Urothelium cell line (cell line): ENCODE data around the gene ELAVL2.
"Not testable (repeated sequence)": the region's sequence is repeated elsewhere in the genome, so short reads cannot be mapped to it uniquely, and the experiment has no call there.

Experiments
- DNase-seq: peaks from one replicate; pipeline ENCODE4 v3.0.0; 2011; ENCODE audit warnings: low spot score, mixed read lengths
- FAIRE-seq: peaks from 2 replicates; lab custom pipeline; 2011; peaks lifted over from hg19 to GRCh38; lab: Jason Lieb, UNC

ELAVL2 gene

GRCh38 chr9:23728736-23729135, 97.3 kb downstream of the ELAVL2 start:
- FAIRE-seq = no peak

GRCh38 chr9:23725279-23725946, 100.6 kb downstream of the ELAVL2 start:
- no peak for DNase-seq
- no peak for FAIRE-seq

More at GRCh38 chr9:23728736-23729135, 97.3 kb downstream of the ELAVL2 start:
- no peak for DNase-seq

- DNase-seq (no peak), FAIRE-seq (no peak)
These were observed 102.4 kb downstream of the ELAVL2 start for GRCh38 chr9:23723672-23724071.

- not testable (repeated sequence) for FAIRE-seq
These were observed 103.0 kb downstream of the ELAVL2 start for GRCh38 chr9:23723048-23723447.

GRCh38 chr9:23721466-23721865, 104.6 kb downstream of the ELAVL2 start:
- no peak for DNase-seq
- no peak for FAIRE-seq

More at GRCh38 chr9:23723048-23723447, 103.0 kb downstream of the ELAVL2 start:
- not testable (repeated sequence) for DNase-seq

- no peak for FAIRE-seq
- DNase-seq = no peak
These were observed 108.5 kb downstream of the ELAVL2 start for GRCh38 chr9:23717505-23717904.

GRCh38 chr9:23707249-23707648, 118.8 kb downstream of the ELAVL2 start:
- FAIRE-seq = no peak
- DNase-seq = no peak

- FAIRE-seq (no peak), DNase-seq (no peak)
These were observed 123.6 kb downstream of the ELAVL2 start for GRCh38 chr9:23702311-23702922.

GRCh38 chr9:23701291-23701690, 124.7 kb downstream of the ELAVL2 start:
- DNase-seq (no peak), FAIRE-seq (no peak)

GRCh38 chr9:23700359-23700758, 125.7 kb downstream of the ELAVL2 start:
- no peak for FAIRE-seq
- no peak for DNase-seq

- DNase-seq (no peak), FAIRE-seq (no peak)
These were observed 127.9 kb downstream of the ELAVL2 start for GRCh38 chr9:23698161-23698560.

GRCh38 chr9:23695572-23695971, 130.5 kb downstream of the ELAVL2 start:
- FAIRE-seq = no peak
- DNase-seq = no peak

GRCh38 chr9:23693374-23693773, 132.7 kb downstream of the ELAVL2 start:
- FAIRE-seq = no peak
- no peak for DNase-seq

GRCh38 chr9:23686896-23687295, 139.1 kb downstream of the ELAVL2 start:
- no peak for DNase-seq
- FAIRE-seq = no peak

GRCh38 chr9:23686257-23686656, 139.8 kb downstream of the ELAVL2 start:
- DNase-seq (peak; percentile 68), FAIRE-seq (no peak)

- DNase-seq = peak; percentile 10
- FAIRE-seq = no peak
These were observed 142.4 kb downstream of the ELAVL2 start for GRCh38 chr9:23683611-23684061.

GRCh38 chr9:23682891-23683431, 143.1 kb downstream of the ELAVL2 start:
- no peak for FAIRE-seq
- peak; percentile 20 for DNase-seq

GRCh38 chr9:23682352-23682751, 143.7 kb downstream of the ELAVL2 start:
- DNase-seq (no peak), FAIRE-seq (no peak)

- FAIRE-seq = no peak
These were observed 148.6 kb downstream of the ELAVL2 start for GRCh38 chr9:23677446-23677845.

GRCh38 chr9:23674016-23674585, 151.9 kb downstream of the ELAVL2 start:
- DNase-seq = no peak
- FAIRE-seq = no peak

More at GRCh38 chr9:23677446-23677845, 148.6 kb downstream of the ELAVL2 start:
- DNase-seq = no peak

- DNase-seq (no peak), FAIRE-seq (no peak)
These were observed 153.9 kb downstream of the ELAVL2 start for GRCh38 chr9:23672151-23672550.

GRCh38 chr9:23669776-23670175, 156.3 kb downstream of the ELAVL2 start:
- FAIRE-seq (no peak), DNase-seq (no peak)
